Kidney epithelial cell (primary cell): Measurements from ENCODE around the gene UHRF1. TPM values are rescaled to one million over a fixed set of nuclear protein-coding genes. Genes with fewer than 3 reads are reported as not detected.

Experiments used
- DNase-seq: peaks from one replicate; pipeline ENCODE4 v3.0.0-alpha.2; 2010; ENCODE audit warnings: low read depth
- H3K27me3 ChIP-seq: 2 replicates; pipeline ENCODE4 v1.6.0; 2011; ENCODE audit warnings: low read length; ENCODE audit not compliant: control insufficient read depth, insufficient read depth
- H3K36me3 ChIP-seq: 2 replicates; pipeline ENCODE4 v1.5.1; 2011; ENCODE audit warnings: low read length; ENCODE audit not compliant: control insufficient read depth, insufficient read depth
- H3K4me3 ChIP-seq: 2 replicates; pipeline ENCODE4 v1.5.1; 2011; ENCODE audit warnings: low read depth, mild to moderate bottlenecking, control low read depth, low read length
- CTCF ChIP-seq: IDR thresholded peaks from 2 replicates; pipeline ENCODE4 v1.5.1; 2011; ENCODE audit warnings: mild to moderate bottlenecking, moderate library complexity, low read length, control low read depth, inconsistent platforms; ENCODE audit not compliant: insufficient read depth, poor library complexity, severe bottlenecking
- total RNA-seq: library from RNA; depleted of rRNA; stranded (reverse); fragments of >200 nt; gene quantifications from 2 replicates; pipeline ENCODE4 v1.2.3, GENCODE V29; 2015

The UHRF1 gene
- total RNA-seq, 1 donor from 2014 or later: 21.2 TPM

- Histone ChIP-seq H3K36me3 (no peaks in the 10 kb centered on the region), H3K4me3 (no peak overlapping the region), H3K27me3 (no peaks in the 10 kb centered on the region)
- DNase-seq: peak; percentile 51
- TF ChIP-seq CTCF: no peak
Observed at GRCh38 chr19:4977299-4978174, 68.2 kb downstream of the UHRF1 start.

GRCh38 chr19:4979211-4979807 lies 70.0 kb downstream of the UHRF1 start:
- no peak for TF ChIP-seq CTCF
- Histone ChIP-seq H3K4me3 (no peak overlapping the region), H3K36me3 (no peaks in the 10 kb centered on the region), H3K27me3 (no peaks in the 10 kb centered on the region)
- no peak for DNase-seq

GRCh38 chr19:4980067-4980466 lies 70.8 kb downstream of the UHRF1 start:
- no peaks in the 10 kb centered on the region for H3K27me3 ChIP-seq
- no peak overlapping the region for H3K4me3 ChIP-seq
- peak; percentile 42 for DNase-seq
- no peaks in the 10 kb centered on the region for H3K36me3 ChIP-seq
- no peak for TF ChIP-seq CTCF

- no peak overlapping the region for H3K4me3 ChIP-seq
- H3K27me3 ChIP-seq: no peaks in the 10 kb centered on the region
- no peak for DNase-seq
- TF ChIP-seq CTCF: no peak
- no peaks in the 10 kb centered on the region for H3K36me3 ChIP-seq
Observed at GRCh38 chr19:4980838-4981680, 71.8 kb downstream of the UHRF1 start.

GRCh38 chr19:4981681-4981958 lies 72.3 kb downstream of the UHRF1 start:
- no peaks in the 10 kb centered on the region for H3K27me3 ChIP-seq
- DNase-seq: no peak
- no peaks in the 10 kb centered on the region for H3K36me3 ChIP-seq
- H3K4me3 ChIP-seq: no peak overlapping the region
- TF ChIP-seq CTCF: no peak
